Frontal cortex (tissue), 4 donors: Measurements from ENCODE around the gene CTDSPL. TPM values are rescaled to one million over a fixed set of nuclear protein-coding genes. Genes with fewer than 3 reads are reported as not detected.
A peak's percentile ranks its signal among the peaks of the same experiment; 100 is the strongest.
"Not testable (repeated sequence)": the region's sequence is repeated elsewhere in the genome, so short reads cannot be mapped to it uniquely, and the experiment has no call there.

Source experiments
- DNase-seq, 2 donors: peaks; one replicate each; pipeline ENCODE4 v3.0.0; 2012; ENCODE audit warnings: low spot score in 2 of 2
- FAIRE-seq: peaks from 2 replicates; lab custom pipeline; 2012; peaks lifted over from hg19 to GRCh38; lab: Jason Lieb, UNC
- total RNA-seq: library from RNA; depleted of rRNA; stranded (reverse); fragments of >200 nt; gene quantifications from one replicate; pipeline ENCODE4 v1.2.3, GENCODE V29; 2014
- donor health status: control.
- donor health status: control.
- donor health status: control.

The CTDSPL gene
- total RNA-seq, 1 donor from 2014 or later: 15.5 TPM

- no peak for FAIRE-seq
- DNase-seq: no peak
Measured at GRCh38 chr3:37957539-37957936, 95.9 kb downstream of the CTDSPL start.

DNA sequence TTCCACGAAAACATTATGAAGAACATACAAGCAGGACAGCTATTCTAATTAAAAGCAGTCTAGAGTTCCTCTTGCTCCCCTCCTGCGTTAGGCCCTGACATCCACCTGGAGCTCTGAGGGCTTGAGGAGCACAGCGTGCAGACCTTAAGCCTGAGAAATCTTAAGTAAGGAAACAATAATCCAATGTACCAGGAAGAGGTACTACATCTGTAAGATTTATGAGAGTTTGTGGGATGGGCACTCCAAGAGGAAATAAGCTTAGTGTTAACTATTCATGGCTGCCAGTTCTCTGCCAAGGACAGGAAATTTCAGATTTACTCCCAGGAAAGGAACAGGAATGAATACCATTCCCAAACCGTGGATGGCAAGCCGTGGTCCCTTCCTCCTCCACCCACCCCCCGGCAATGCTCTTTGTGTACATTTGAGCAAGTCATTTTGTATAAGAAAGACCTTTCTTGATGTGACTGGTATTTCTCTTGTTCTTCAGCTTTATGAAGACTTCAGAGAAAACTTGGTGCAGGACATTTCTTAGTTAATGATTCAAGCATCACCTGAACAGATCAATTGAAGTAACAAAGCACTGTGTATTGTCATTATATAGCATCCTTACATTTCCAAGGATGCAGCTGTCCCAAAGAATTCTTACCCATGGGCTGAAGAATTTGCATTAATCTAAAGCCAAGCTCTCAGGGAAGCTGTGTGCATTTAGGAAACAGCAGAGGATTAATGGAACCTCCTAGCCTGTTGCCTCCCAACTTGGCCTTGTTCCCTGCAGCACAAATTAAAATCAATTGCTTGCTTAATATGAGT is 100.1 kb downstream of the CTDSPL start:
- DNase-seq (no peak), FAIRE-seq (no peak)

DNA sequence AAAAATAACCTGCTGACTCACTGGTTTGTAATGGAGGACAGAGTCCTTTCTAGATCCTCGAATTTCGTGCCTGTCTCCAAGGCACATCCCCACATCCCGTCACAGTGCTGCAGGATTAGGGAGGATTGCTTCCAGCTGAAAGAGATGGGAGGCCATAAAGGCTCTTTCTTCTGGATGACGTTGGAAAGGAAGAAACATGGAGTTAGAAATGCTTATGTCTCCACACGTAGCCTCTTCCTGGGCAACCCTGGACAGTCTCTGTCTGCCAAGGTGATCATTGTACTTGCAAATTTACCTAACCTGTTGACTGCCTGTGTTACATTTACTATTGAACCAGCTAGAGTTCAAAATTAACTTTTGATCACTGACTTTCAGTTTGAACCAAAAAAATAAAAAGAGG is 101.3 kb downstream of the CTDSPL start:
- no peak for FAIRE-seq

GRCh38 chr3:37963635-37964034 is 102.0 kb downstream of the CTDSPL start:
- FAIRE-seq: no peak
- no peak for DNase-seq

More for the DNA sequence above, 101.3 kb downstream of the CTDSPL start:
- DNase-seq: no peak

DNA sequence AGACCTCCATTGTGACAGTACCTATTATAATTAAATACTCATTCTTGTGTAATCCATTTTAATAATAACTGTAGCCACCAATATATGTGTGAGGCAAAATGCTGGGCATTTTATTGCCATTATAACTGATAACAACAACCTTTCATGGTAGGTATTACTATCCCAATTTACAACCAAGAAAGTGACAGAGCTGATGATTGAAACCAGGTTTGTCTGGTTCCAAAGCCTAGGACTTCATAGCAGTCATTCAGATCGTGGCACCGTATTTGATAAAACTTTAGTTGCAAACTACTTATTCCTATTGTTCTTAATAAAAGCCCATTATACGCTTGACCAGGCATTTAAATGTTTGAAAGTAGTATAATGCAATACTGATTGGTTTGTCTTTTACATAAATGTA is 102.5 kb downstream of the CTDSPL start:
- no peak for FAIRE-seq
- no peak for DNase-seq

DNA sequence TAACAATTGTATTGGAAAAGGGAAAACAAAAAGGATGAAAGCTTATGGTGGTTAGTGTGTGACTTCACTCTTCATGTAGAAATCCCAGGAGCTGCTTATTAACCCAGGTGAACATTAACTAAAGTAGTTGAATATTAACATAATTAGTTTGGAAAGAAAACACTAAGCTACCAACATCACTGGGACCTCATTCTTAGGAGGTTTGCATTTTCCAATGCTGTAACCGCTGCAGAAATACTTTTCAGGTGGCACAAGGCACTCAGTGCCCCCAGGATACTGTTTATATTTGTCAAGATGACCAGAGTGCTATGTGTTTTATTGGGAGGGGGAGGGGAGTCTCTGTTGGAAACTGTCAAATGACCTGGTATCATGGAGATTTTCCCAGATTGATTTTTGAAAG is 103.0 kb downstream of the CTDSPL start:
- FAIRE-seq: no peak
- no peak for DNase-seq

- DNase-seq (peak; percentile 27 to 54), FAIRE-seq (no peak)
Measured at GRCh38 chr3:37967260-37967881, 105.7 kb downstream of the CTDSPL start.

- no peak for DNase-seq
- FAIRE-seq: no peak
Measured at GRCh38 chr3:37968199-37968598, 106.5 kb downstream of the CTDSPL start.

GRCh38 chr3:37968813-37969595 is 107.3 kb downstream of the CTDSPL start:
- no peak for FAIRE-seq

DNA sequence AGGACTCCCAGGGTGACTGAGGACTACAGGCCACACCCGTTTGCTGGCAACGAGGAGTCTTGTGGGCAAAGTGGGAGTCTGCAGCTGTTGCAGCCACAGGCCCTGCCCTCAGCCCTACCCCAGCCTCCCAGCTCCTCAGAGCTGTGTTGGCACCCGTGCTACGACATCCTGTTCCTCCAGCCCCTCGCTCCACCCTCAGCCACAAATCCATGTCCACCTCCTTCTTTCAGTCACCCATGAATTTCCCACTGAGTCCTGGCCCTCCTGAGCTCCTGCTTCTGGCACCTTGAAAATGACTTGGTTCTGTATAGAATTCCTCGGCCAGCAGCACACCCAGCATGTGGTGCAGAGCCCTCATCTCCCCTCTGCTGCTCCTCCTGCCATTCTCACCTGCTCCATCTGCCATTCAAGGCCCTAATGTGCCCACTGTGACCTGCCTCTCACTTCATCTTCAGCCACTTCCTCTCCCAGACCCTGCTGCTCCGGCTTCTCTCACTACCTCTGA is 108.0 kb downstream of the CTDSPL start:
- FAIRE-seq (no peak), DNase-seq (no peak)

More at GRCh38 chr3:37968813-37969595, 107.3 kb downstream of the CTDSPL start:
- DNase-seq: no peak

- no peak for DNase-seq
- no peak for FAIRE-seq
Measured at GRCh38 chr3:37970802-37971201, 109.1 kb downstream of the CTDSPL start.

DNA sequence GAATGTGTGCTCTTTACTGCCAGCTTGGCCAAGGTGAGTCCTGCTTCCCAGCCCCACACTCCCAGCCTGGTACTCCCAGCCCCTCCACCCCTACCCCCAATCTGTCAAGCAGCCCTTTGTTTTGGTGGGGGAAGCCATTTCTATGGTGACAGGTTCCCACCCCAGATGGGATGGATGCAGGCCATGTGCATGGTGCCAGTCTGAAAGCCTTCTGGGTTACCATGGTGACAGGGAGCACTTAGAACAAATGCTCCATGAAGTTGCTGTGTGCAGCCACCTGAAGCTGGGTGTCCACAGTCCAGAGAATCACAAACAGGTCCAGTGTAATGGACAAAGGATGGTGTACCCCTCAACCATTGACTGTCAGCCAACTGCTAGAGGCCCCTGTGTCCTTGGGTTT is 109.8 kb downstream of the CTDSPL start:
- FAIRE-seq: no peak
- DNase-seq: no peak

DNA sequence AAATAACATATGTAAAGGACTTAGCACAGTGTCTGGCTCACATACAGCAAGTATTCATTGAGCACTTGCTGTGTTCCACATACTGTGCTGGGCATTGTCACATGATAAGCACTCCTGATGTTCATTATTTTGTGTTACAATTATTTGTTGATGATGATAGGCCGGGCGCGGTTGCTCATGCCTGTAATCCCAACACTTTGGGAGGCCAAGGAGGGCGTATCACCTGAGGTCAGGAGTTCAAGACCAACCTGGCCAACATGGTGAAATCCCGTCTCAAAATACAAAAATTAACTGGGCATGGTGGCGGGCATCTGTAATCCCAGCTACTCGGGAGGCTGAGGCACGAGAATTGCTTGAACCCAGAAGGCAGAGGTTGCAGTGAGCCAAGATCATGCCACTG is 110.4 kb downstream of the CTDSPL start:
- FAIRE-seq, DNase-seq: not testable (repeated sequence)

DNA sequence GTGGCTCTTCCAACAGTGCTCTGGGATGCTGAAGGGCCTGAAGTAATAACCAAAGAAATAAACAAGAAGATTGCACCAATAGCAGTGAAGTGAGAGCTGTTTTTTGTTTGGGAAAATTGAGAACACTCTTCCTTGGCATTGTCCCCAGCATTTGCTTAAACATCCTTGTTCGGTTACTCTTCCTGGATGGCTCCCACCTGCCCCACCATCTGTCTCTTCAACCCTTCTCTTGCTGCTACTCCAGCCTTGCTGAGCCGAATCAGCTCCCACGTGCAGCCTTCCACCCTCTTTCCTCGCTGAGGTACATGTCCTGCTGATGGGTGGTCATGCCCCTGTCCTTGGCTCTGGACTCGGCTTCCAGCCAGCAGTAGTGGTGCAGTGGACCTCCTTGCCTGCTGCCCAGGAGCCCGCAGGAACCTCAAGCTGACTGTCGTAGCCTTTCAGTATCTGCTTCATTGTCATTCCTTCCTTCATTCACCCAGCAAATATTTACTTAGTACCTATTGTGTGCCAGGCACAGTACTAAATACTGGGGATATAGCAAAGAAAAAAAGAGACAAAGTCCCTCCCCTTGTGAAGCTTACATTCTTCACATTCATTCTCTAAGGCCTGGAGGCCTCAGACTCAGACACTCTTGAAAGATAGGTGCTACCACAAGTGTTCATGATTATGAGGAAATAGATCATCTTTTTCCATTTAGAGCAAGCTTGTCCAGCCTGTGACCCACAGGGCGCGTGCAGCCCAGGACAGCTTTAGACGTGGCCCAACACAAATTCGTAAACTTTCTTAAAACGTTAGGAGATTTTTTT is 111.8 kb downstream of the CTDSPL start:
- no peak for FAIRE-seq
- DNase-seq: no peak

GRCh38 chr3:37974121-37975083 is 112.7 kb downstream of the CTDSPL start:
- FAIRE-seq (no peak), DNase-seq (peak; percentile 50 to 64)

DNA sequence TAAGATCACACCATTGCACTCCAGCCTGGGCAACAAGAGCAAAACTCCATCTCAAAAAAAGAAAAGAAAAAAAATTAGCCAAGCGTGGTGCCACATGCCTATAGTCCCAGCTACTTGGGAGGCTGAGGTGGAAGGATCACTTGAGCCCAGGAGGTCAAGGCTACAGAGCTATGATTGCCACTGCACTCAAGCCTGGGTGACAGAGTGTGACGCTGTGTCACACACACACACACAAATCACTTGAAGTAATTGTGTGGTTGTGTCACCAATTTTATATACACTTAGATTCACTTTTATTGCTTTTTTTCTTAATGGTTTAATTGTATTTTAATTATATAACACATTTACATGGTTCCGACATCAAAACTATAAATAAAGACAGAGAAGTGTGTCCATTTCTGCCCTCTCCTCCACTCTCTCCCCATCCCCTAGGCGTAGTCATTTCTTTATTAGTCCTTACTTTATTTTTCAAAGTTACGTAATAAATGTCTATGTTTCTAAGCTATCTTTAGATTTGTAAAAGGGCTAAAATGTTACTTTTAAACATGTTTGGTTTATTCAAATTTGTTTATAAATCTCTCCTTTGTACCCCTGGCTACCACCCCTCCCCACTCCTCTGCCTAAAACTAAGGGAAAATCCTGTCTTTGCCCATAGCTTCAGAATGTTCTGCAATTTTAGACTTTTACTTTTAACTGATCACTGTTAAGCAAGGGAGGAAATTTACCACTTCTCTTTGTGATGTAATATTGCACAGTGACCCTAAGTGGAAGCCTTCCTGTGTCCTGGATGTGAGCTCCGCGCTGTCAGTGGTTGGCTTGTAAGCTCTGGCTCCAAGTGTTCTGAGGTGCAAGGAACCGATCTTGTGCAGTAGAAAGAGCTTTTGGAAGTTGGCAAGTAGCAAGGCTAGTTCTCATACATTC is 118.1 kb downstream of the CTDSPL start:
- FAIRE-seq (no peak), DNase-seq (no peak)
